Gastrocnemius medialis (tissue), 4 donors: ENCODE results near the gene TOR3A.

Experiments
- POLR2A ChIP-seq, 2 donors: fragments of 450-650 bp; IDR thresholded peaks; one replicate each; pipeline ENCODE4 v1.6.1; 2017; ENCODE audit warnings: antibody characterized with exemption in 2 of 2, mild to moderate bottlenecking in 2 of 2, moderate library complexity in 2 of 2
- TF ChIP-seq, protein P1 (sequence below), 5 experiments: fragments of 450-650 bp in 3 of 5; fragments of 200-600 bp in 2 of 5; sonication (generic) in 2 of 5; IDR thresholded peaks in 4 of 5; conservative IDR thresholded peaks in 1 of 5; 1 replicate in 4 of 5; 2 replicates in 1 of 5; pipeline ENCODE4 v1.5.1; 2016 to 2019; ENCODE audit warnings: antibody characterized with exemption in 5 of 5, mild to moderate bottlenecking in 3 of 5, moderate library complexity in 3 of 5

DNA sequence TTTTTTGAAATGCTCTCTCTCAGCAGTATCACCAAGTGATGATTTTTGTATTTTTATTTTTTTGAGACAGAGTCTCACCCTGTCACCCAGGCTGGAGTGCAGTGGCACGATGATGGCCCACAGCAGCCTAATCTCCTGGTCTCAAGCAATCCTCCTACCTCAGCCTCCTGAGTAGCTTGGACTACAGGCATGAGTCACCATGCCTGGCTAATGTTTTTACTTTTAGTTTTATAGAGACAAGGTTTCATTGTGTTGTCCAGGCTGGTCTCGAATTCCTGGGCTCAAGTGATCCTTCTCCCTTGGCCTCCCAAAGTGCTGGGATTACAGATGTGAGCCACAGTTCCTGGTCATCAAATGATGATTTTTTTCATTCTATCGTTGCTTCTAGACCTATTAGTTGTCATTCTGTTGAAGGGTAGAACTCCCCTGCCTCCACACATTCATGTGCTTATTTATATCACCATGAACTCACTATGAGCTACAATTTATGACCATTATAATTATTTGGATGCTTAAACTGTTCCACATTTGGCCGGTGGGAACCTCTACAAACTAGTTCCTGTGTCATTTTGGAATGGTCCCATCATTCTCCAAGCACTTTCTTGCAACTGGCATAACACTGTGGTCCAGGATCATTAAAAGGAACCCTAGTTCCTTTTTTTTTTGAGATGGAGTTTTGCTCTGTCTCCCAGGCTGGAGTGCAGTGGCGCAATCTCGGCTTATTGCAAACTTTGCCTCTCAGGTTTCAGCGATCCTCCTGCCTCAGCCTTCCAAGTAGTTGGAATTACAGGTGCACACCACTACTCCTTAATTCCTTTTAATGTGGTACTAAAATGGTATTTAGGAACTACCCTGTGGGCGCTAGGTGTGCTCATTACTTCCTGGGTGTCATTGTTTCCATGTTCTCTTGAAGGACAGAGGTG lies 20.2 kb upstream of the TOR3A start:
- TF ChIP-seq POLR2A (IDR thresholded peaks at IDR 0.05): no peak
- TF ChIP-seq, protein P1, sequence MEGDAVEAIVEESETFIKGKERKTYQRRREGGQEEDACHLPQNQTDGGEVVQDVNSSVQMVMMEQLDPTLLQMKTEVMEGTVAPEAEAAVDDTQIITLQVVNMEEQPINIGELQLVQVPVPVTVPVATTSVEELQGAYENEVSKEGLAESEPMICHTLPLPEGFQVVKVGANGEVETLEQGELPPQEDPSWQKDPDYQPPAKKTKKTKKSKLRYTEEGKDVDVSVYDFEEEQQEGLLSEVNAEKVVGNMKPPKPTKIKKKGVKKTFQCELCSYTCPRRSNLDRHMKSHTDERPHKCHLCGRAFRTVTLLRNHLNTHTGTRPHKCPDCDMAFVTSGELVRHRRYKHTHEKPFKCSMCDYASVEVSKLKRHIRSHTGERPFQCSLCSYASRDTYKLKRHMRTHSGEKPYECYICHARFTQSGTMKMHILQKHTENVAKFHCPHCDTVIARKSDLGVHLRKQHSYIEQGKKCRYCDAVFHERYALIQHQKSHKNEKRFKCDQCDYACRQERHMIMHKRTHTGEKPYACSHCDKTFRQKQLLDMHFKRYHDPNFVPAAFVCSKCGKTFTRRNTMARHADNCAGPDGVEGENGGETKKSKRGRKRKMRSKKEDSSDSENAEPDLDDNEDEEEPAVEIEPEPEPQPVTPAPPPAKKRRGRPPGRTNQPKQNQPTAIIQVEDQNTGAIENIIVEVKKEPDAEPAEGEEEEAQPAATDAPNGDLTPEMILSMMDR (IDR thresholded peaks at IDR 0.05 in 4 of 5, conservative IDR thresholded peaks at IDR 0.05 in 1 of 5): no peak
